Hippocampal formation (tissue), 2 donors: ENCODE results near the gene SEMA3A.
A peak's percentile ranks its signal among the peaks of the same experiment; 100 is the strongest.
"Not testable (repeated sequence)": the region's sequence is repeated elsewhere in the genome, so short reads cannot be mapped to it uniquely, and the experiment has no call there.

Source experiments
- DNase-seq, 2 donors: peaks; one replicate each; lab custom pipeline; 2025; lab: John Stamatoyannopoulos, UW

SEMA3A gene

GRCh38 chr7:84062489-84062901 lies 132.1 kb downstream of the SEMA3A start:
- not testable (repeated sequence) for DNase-seq

DNA sequence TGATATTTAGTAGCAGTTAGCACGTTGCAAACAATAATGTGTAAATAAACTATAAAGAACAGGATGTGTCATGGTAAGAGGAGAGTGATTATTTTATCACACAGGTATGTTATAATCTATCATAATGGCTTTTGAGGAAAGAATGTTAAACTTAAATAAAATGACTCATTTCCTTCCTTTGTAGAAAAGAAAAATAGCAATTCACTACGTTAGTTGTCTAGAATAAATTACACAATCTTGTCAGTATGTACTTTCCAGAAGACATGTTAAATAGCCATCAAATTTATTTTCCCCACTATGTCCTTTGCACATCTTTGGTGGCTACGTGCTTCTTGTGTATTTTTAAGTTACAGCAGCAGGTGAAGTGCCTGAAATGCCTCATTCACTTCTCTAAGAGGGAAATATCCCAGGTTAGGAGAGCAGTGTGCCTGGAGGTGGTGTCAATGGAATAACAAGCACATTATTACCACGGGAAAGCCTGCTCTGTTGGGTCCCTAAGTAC lies 133.8 kb downstream of the SEMA3A start:
- DNase-seq: no peak

GRCh38 chr7:84060000-84060399 lies 134.6 kb downstream of the SEMA3A start:
- no peak for DNase-seq

GRCh38 chr7:84058311-84059076 lies 136.1 kb downstream of the SEMA3A start:
- no peak for DNase-seq

DNA sequence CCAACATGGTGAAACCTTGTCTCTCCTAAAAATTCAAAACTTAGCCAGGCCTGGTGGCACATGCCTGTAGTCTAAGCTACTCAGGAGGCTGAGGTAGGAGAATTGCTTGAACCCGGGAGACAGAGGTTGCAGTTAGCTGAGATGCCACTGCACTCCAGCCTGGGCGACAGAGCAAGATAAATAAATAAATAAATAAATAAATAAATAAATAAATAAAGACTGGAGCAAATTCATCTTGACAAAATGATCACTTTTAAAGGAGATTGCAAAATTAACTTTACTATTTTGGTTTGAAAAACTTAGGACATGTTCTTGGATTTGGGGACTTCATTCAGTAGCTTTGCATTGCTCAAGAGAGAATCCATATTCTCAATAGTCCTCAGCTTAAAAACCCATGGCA lies 137.0 kb downstream of the SEMA3A start:
- no peak for DNase-seq

DNA sequence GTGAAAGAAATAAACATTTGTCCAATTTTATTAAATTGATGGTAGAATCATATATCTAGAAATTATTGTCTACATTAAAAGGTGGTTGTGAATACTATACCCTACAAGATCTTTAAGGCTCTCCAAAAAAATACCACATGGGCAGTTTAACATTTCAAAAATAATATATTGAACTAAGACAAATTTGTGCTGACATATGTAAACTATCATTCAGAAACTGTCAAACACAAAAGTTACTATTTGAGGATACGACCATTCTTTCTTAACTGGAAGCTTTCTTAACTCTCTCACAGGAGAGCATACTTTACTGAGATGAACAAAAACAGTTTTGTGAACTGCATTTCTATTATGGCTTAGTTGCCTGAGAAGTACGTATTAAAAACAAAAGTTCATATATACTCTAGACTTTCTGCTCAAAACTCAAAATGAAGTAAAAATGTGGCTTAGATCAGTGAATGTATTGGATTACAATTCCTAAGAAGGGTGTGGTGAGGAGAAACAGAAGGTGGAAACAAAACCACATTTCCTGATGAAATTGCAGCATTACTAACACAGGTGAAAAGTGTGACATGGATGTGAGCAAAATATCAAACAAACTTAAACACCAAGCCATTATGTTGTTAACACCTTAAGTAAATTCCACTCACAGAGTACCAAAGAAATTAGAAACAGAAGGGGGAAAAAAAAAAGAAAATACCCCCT lies 138.5 kb downstream of the SEMA3A start:
- DNase-seq: no peak

GRCh38 chr7:84055199-84055598 lies 139.4 kb downstream of the SEMA3A start:
- DNase-seq: not testable (repeated sequence)

DNA sequence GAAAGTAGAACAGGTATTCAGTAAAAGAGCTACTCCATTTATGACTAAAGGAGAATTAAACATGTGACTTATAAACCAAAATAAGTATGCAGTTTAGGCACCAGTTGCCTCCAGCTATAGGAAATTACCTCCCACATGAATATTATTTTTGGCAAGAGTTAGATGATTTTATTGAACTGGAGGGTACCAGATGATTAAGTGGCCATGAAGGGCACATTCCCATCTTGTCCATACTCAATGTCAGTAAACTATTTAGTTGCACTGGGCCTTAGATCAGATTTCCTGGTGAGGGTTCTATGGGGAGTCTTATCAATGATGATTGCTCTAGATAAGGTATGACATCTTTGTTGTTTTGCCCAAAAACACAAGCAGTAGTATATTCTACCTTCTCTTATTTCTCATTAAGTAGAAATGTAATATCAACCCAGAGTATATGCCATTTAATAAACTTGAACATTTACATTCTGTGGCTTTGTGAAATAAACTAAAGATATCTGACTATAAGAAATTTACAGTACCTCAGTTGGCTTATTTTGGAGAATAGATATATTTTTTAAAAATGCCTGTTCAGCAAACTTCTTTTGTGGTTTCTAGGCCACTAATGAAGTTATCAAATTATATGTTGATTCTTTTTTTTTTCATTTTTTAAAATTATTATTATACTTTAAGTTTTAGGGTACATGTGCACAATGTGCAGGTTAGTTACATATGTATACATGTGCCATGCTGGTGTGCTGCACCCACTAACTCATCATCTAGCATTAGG lies 145.3 kb downstream of the SEMA3A start:
- DNase-seq: no peak

- no peak for DNase-seq
Measured at GRCh38 chr7:84047085-84047484, 147.5 kb downstream of the SEMA3A start.

GRCh38 chr7:84044834-84045233 lies 149.8 kb downstream of the SEMA3A start:
- DNase-seq: no peak

- no peak for DNase-seq
Measured at GRCh38 chr7:84043661-84044191, 150.9 kb downstream of the SEMA3A start.

DNA sequence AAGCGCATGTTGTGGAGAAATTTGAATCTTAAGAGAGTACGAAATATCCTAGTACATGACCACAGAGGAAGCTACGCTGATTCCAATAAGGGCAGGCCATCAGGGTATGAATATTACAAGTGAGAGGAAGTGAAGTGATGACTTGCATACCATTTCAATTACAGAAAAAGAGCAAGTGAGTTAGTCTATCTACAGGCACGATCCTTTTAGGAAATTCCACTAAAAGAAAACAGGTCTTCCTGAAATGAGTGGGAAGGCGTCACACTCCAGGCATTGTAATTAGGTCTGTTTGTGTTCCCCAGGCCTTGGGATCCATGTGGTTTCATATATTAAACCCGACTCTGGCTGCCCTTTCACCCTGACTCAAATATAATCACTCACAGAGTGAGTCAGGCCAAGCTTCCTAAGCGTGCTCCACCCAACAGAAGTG lies 152.5 kb downstream of the SEMA3A start:
- DNase-seq: no peak

DNA sequence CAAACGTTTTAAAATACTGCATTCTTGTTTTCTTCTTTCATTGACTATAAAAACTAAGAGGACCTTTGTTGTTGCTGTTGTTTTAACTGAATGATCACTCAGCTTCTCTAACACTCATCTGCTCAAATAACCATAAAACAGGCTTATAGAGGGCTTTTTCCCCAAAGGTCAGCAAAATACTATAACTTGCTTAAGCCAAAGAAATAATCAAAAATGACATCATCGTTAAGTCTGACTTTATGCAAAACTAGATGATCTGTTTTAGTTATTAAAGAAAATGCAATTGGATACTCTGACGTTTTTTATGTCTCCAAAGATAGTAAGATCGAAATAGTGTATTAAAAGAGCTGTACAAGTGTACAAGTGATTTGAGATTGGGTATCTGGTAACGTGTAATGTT lies 152.9 kb downstream of the SEMA3A start:
- DNase-seq: no peak

DNA sequence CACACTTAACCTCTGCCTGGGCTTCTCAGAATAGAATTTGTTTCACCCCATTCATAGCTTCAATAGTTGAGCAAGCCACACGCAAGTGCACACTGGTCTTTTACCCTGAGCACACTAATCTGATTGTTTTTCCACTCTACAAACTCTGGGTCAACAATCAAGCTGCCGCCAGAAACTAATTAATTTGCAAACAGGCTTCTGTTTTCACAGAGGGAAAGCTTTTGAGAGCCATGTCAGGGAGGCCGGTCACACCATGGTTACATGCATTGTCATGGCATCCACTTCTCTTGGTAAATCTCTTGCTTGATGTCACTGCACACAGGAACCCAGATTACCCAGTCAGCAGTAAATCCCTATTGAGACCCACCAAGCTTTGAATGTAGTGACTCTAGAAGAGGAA lies 154.2 kb downstream of the SEMA3A start:
- peak; percentile 39 to 77 for DNase-seq

GRCh38 chr7:84039432-84039831 lies 155.2 kb downstream of the SEMA3A start:
- no peak for DNase-seq

GRCh38 chr7:84027678-84028077 lies 166.9 kb downstream of the SEMA3A start:
- DNase-seq: no peak

- no peak for DNase-seq
Measured at GRCh38 chr7:84025332-84025927, 169.2 kb downstream of the SEMA3A start.

GRCh38 chr7:84022684-84023308 lies 171.8 kb downstream of the SEMA3A start:
- no peak for DNase-seq

- DNase-seq: no peak
Measured at GRCh38 chr7:84022009-84022408, 172.6 kb downstream of the SEMA3A start.

DNA sequence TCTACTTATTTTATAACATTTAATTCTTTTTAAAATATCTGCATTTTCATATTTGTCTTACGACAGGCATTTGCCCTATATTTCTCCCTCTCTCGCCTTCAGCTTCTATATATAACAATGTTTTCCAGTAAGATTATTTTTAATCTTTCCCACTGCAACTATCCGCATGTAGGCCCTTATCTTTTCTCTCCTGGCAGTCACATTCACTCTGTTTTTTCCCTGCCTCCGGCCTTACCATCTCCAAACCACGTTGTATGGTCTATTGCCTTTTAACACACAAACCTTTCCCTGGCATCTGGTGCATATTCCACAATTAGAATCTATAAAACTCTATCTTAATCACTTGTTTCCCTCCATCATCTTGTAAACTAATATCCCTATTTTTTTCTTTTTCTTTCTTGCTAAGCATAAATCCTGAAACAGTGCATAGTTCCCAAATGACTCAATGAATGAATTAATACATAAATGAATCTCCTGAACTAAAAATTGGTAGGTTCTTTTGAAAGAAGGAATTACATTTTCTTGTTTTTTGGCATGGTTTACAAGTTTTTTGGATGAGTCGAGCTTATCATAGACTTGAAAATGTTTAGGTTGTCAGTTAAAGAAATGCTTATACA lies 173.2 kb downstream of the SEMA3A start:
- DNase-seq: no peak

DNA sequence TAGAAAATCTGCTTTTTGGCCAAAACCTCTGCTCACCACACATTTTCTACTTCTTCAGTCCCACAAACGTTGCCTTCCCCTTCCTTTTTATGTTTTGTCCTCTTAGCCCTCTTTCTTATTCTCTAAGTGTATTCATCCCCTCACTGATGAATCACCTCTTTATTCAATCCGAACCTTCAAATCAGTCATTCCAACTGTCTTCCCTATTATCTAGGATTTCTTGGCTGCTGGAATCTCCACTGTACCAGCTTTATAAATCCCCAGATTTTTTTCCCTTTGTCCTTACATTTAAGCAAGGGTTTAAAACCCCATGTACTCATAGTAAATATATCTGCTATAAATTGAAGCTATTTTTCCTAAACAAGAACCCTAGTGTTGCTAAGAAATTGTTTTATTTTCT lies 176.9 kb downstream of the SEMA3A start:
- no peak for DNase-seq
